ENCODE data around the gene CENPQ. TPM values are rescaled to one million over a fixed set of nuclear protein-coding genes. Genes with fewer than 3 reads are reported as not detected.

CENPQ gene
- total and polyA plus RNA-seq, 4 experiments from 2014 or later, result 4.3 to 5.8 (median 5.4) TPM

GRCh38 chr6:49517919-49518318 lies 54.7 kb downstream of the CENPQ start:
- Histone ChIP-seq H3K9me3 (ENCODE audit: control insufficient read depth in 1 of 2, low read length in 2 of 2) (no peaks in the 10 kb centered on the region), H3K27ac (ENCODE audit: low read depth, low read length) (no peak overlapping the region), H3K4me3 (ENCODE audit: low read length in 2 of 2) (no peak overlapping the region), H3K27me3 (ENCODE audit: insufficient read depth, low read length) (no peaks in the 10 kb centered on the region), H3K4me1 (ENCODE audit: insufficient read depth, low read length) (no peaks in the 10 kb centered on the region), H3K36me3 (ENCODE audit: insufficient read depth, low read length) (no peaks in the 10 kb centered on the region)
- Mint-ChIP-seq H3K9me3 (no peaks in the 10 kb centered on the region), H3K4me3 (no peak overlapping the region), H3K4me1 (no peaks in the 10 kb centered on the region), H3K27ac (no peak overlapping the region), H3K27me3 (peaks cover 7 to 10% of the 10 kb centered on the region in 2 donors), H3K36me3 (no peaks in the 10 kb centered on the region)
- intact Hi-C loops (cut with micrococcal nuclease), result no loop called here
- DNase-seq, result no peak
- CTCF ChIA-PET (ENCODE audit: partially characterized antibody), result interaction anchor here (1.5 kb wide), 1 partner anchor 10 kb away, joined by 4 read pairs; no protein-coding TSS in a partner anchor
- POLR2A ChIA-PET (ENCODE audit: partially characterized antibody), result no interaction called here

GRCh38 chr6:49519660-49520059 lies 56.5 kb downstream of the CENPQ start:
- H3K36me3 ChIP-seq (ENCODE audit: insufficient read depth, low read length), result no peaks in the 10 kb centered on the region
- ChIA-PET CTCF (ENCODE audit: partially characterized antibody) (no interaction called here), POLR2A (ENCODE audit: partially characterized antibody) (no interaction called here)
- Mint-ChIP-seq H3K36me3 (no peaks in the 10 kb centered on the region), H3K27me3 (peaks cover 1 to 5% of the 10 kb centered on the region in 2 donors), H3K9me3 (no peaks in the 10 kb centered on the region), H3K4me1 (no peaks in the 10 kb centered on the region), H3K27ac (no peak overlapping the region), H3K4me3 (no peak overlapping the region)
- no peaks in the 10 kb centered on the region for H3K27me3 ChIP-seq (ENCODE audit: insufficient read depth, low read length)
- intact Hi-C loops (cut with micrococcal nuclease), result no loop called here
- no peaks in the 10 kb centered on the region for H3K9me3 ChIP-seq (ENCODE audit: control insufficient read depth in 1 of 2, low read length in 2 of 2)
- no peak overlapping the region for H3K4me3 ChIP-seq (ENCODE audit: low read length in 2 of 2)
- no peak for DNase-seq
- H3K4me1 ChIP-seq (ENCODE audit: insufficient read depth, low read length), result no peaks in the 10 kb centered on the region
- H3K27ac ChIP-seq (ENCODE audit: low read depth, low read length), result no peak overlapping the region

- H3K4me1 ChIP-seq (ENCODE audit: insufficient read depth, low read length), result no peaks in the 10 kb centered on the region
- ChIA-PET POLR2A (ENCODE audit: partially characterized antibody) (no interaction called here), CTCF (ENCODE audit: partially characterized antibody) (no interaction called here)
- no peaks in the 10 kb centered on the region for H3K9me3 ChIP-seq (ENCODE audit: control insufficient read depth in 1 of 2, low read length in 2 of 2)
- Mint-ChIP-seq H3K27ac (no peak overlapping the region), H3K4me3 (no peak overlapping the region), H3K27me3 (no peaks in the 10 kb centered on the region), H3K9me3 (no peaks in the 10 kb centered on the region), H3K4me1 (no peaks in the 10 kb centered on the region), H3K36me3 (no peaks in the 10 kb centered on the region)
- no peaks in the 10 kb centered on the region for H3K36me3 ChIP-seq (ENCODE audit: insufficient read depth, low read length)
- H3K27ac ChIP-seq (ENCODE audit: low read depth, low read length), result no peak overlapping the region
- no peak for DNase-seq
- no peaks in the 10 kb centered on the region for H3K27me3 ChIP-seq (ENCODE audit: insufficient read depth, low read length)
- no peak overlapping the region for H3K4me3 ChIP-seq (ENCODE audit: low read length in 2 of 2)
- intact Hi-C loops (cut with micrococcal nuclease), result no loop called here
These were observed 59.8 kb downstream of the CENPQ start for GRCh38 chr6:49522710-49523593.

- H3K9me3 ChIP-seq (ENCODE audit: control insufficient read depth in 1 of 2, low read length in 2 of 2), result no peaks in the 10 kb centered on the region
- CTCF ChIA-PET (ENCODE audit: partially characterized antibody), result interaction anchor here (1.0 kb wide), 1 partner anchor 9 kb away, joined by 5 read pairs; no protein-coding TSS in a partner anchor
- intact Hi-C loops (cut with micrococcal nuclease), result no loop called here
These were observed 60.7 kb downstream of the CENPQ start for GRCh38 chr6:49523901-49524300.

GRCh38 chr6:49524541-49524940 lies 61.4 kb downstream of the CENPQ start:
- no peak for DNase-seq
- no peak overlapping the region for H3K27ac ChIP-seq (ENCODE audit: low read depth, low read length)
- POLR2A ChIA-PET (ENCODE audit: partially characterized antibody), result no interaction called here
- peaks cover 3% of the 10 kb centered on the region in 2 donors for H3K27me3 Mint-ChIP-seq
- H3K4me3 Mint-ChIP-seq, result no peak overlapping the region
- H3K4me3 ChIP-seq (ENCODE audit: low read length in 2 of 2), result no peak overlapping the region
- intact Hi-C loops (cut with micrococcal nuclease), result no loop called here
- H3K4me1 Mint-ChIP-seq, result no peaks in the 10 kb centered on the region
- no peaks in the 10 kb centered on the region for H3K36me3 Mint-ChIP-seq
- no peaks in the 10 kb centered on the region for H3K9me3 Mint-ChIP-seq
- H3K4me1 ChIP-seq (ENCODE audit: insufficient read depth, low read length), result no peaks in the 10 kb centered on the region
- no peaks in the 10 kb centered on the region for H3K9me3 ChIP-seq (ENCODE audit: control insufficient read depth in 1 of 2, low read length in 2 of 2)
- no peaks in the 10 kb centered on the region for H3K36me3 ChIP-seq (ENCODE audit: insufficient read depth, low read length)
- no peak overlapping the region for H3K27ac Mint-ChIP-seq
- CTCF ChIA-PET (ENCODE audit: partially characterized antibody), result interaction anchor here (1.0 kb wide), 1 partner anchor 8 kb away, joined by 5 read pairs; no protein-coding TSS in a partner anchor
- no peaks in the 10 kb centered on the region for H3K27me3 ChIP-seq (ENCODE audit: insufficient read depth, low read length)

More at GRCh38 chr6:49523901-49524300, 60.7 kb downstream of the CENPQ start:
- Mint-ChIP-seq H3K4me1 (no peaks in the 10 kb centered on the region), H3K36me3 (no peaks in the 10 kb centered on the region), H3K9me3 (no peaks in the 10 kb centered on the region), H3K27me3 (peaks cover 2 to 3% of the 10 kb centered on the region in 2 donors), H3K4me3 (no peak overlapping the region), H3K27ac (no peak overlapping the region)
- Histone ChIP-seq H3K36me3 (ENCODE audit: insufficient read depth, low read length) (no peaks in the 10 kb centered on the region), H3K4me3 (ENCODE audit: low read length in 2 of 2) (no peak overlapping the region), H3K4me1 (ENCODE audit: insufficient read depth, low read length) (no peaks in the 10 kb centered on the region), H3K27ac (ENCODE audit: low read depth, low read length) (no peak overlapping the region), H3K27me3 (ENCODE audit: insufficient read depth, low read length) (no peaks in the 10 kb centered on the region)
- POLR2A ChIA-PET (ENCODE audit: partially characterized antibody), result no interaction called here
- DNase-seq, result no peak

- no peak overlapping the region for H3K4me3 Mint-ChIP-seq
- intact Hi-C loops (cut with micrococcal nuclease), result no loop called here
- Histone ChIP-seq H3K4me3 (ENCODE audit: low read length in 2 of 2) (no peak overlapping the region), H3K27me3 (ENCODE audit: insufficient read depth, low read length) (no peaks in the 10 kb centered on the region), H3K27ac (ENCODE audit: low read depth, low read length) (no peak overlapping the region), H3K36me3 (ENCODE audit: insufficient read depth, low read length) (no peaks in the 10 kb centered on the region), H3K9me3 (ENCODE audit: control insufficient read depth in 1 of 2, low read length in 2 of 2) (no peaks in the 10 kb centered on the region), H3K4me1 (ENCODE audit: insufficient read depth, low read length) (no peaks in the 10 kb centered on the region)
- ChIA-PET CTCF (ENCODE audit: partially characterized antibody) (no interaction called here), POLR2A (ENCODE audit: partially characterized antibody) (no interaction called here)
- peaks cover 3% of the 10 kb centered on the region in 2 donors for H3K27me3 Mint-ChIP-seq
- no peaks in the 10 kb centered on the region for H3K4me1 Mint-ChIP-seq
- H3K36me3 Mint-ChIP-seq, result no peaks in the 10 kb centered on the region
- no peaks in the 10 kb centered on the region for H3K9me3 Mint-ChIP-seq
- DNase-seq, result no peak
- H3K27ac Mint-ChIP-seq, result no peak overlapping the region
These were observed 63.4 kb downstream of the CENPQ start for GRCh38 chr6:49526598-49526997.

- intact Hi-C loops (cut with micrococcal nuclease), result no loop called here
- POLR2A ChIA-PET (ENCODE audit: partially characterized antibody), result no interaction called here
- H3K27ac Mint-ChIP-seq, result no peak overlapping the region
- Histone ChIP-seq H3K27me3 (ENCODE audit: insufficient read depth, low read length) (no peaks in the 10 kb centered on the region), H3K27ac (ENCODE audit: low read depth, low read length) (no peak overlapping the region), H3K36me3 (ENCODE audit: insufficient read depth, low read length) (no peaks in the 10 kb centered on the region), H3K4me1 (ENCODE audit: insufficient read depth, low read length) (no peaks in the 10 kb centered on the region), H3K4me3 (ENCODE audit: low read length in 2 of 2) (no peak overlapping the region), H3K9me3 (ENCODE audit: control insufficient read depth in 1 of 2, low read length in 2 of 2) (no peaks in the 10 kb centered on the region)
- CTCF ChIA-PET (ENCODE audit: partially characterized antibody), result no interaction called here
- no peaks in the 10 kb centered on the region for H3K9me3 Mint-ChIP-seq
- peaks cover 0 to 6% (median 2%) of the 10 kb centered on the region in 4 donors for H3K4me1 Mint-ChIP-seq
- H3K27me3 Mint-ChIP-seq, result peaks cover 8% of the 10 kb centered on the region in 2 donors
- no peaks in the 10 kb centered on the region for H3K36me3 Mint-ChIP-seq
- no peak overlapping the region for H3K4me3 Mint-ChIP-seq
- no peak for DNase-seq
These were observed 64.2 kb downstream of the CENPQ start for GRCh38 chr6:49527320-49527719.

All from CD4-positive, alpha-beta memory T cell (primary cell).